Activated T-cell treated with anti-CD3 and anti-CD28 coated beads, Interleukin-2, amount 50 U/mL, for 4 hours (primary cell): ENCODE data around the gene IL7R. TPM values are rescaled to one million over a fixed set of nuclear protein-coding genes. Genes with fewer than 3 reads are reported as not detected.
A peak's percentile ranks its signal among the peaks of the same experiment; 100 is the strongest.
"Not testable (repeated sequence)": the region's sequence is repeated elsewhere in the genome, so short reads cannot be mapped to it uniquely, and the experiment has no call there.

Experiments
- ATAC-seq, 2 donors: fragments of 200-7000 bp; cut with Tn5 transposase; one replicate each; pipeline ENCODE4 v1.10.0; 2021
- DNase-seq: peaks from one replicate; pipeline ENCODE4 v3.0.0-alpha.2; 2020
- H3K27me3 Mint-ChIP-seq: one replicate; pipeline ENCODE4 v1.8.0; 2021; ENCODE audit warnings: low read depth, mixed read lengths
- H3K36me3 Mint-ChIP-seq: one replicate; pipeline ENCODE4 v1.8.0; 2022; ENCODE audit warnings: mixed read lengths; ENCODE audit not compliant: insufficient read depth
- H3K4me1 Mint-ChIP-seq: one replicate; pipeline ENCODE4 v1.8.0; 2021; ENCODE audit warnings: low read depth, mixed read lengths
- H3K4me3 Mint-ChIP-seq: one replicate; pipeline ENCODE4 v1.8.0; 2021; ENCODE audit warnings: mild to moderate bottlenecking, moderate library complexity, mixed read lengths
- H3K9me3 Mint-ChIP-seq: one replicate; pipeline ENCODE4 v1.8.0; 2021; ENCODE audit warnings: mixed read lengths
- total RNA-seq, 3 donors: library from RNA; stranded (reverse); gene quantifications; one replicate each; pipeline ENCODE4 v1.2.1, GENCODE V29; 2021

IL7R gene
- total RNA-seq, 3 donors from 2014 or later, result 53.5 to 65.8 (median 54.7) TPM

DNA sequence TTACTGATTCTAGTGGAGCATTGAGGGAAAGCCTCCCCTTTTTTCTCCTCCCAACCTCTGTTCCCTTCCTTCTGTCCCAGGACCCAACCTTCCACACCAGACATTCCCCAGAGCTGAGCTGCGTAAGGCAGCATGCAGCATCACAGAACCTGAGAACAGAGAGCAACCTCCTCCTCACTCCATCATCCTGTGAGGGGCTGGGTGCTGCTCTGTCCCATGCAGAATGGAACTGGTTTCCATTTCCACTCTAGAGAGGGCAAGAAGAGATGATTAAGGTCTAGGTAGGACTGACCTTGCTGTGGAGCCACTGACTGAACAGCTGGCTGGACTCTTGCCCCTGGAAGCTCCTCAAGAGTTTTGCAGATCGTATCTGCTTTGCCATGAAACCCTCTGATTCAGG lies 30.1 kb upstream of the IL7R start:
- Mint-ChIP-seq H3K4me3 (peak overlapping the region; percentile 69), H3K9me3 (no peaks in the 10 kb centered on the region), H3K4me1 (peaks cover 93% of the 10 kb centered on the region), H3K36me3 (peaks cover 1% of the 10 kb centered on the region), H3K27me3 (no peaks in the 10 kb centered on the region)
- DNase-seq (no peak), ATAC-seq (peak; percentile 42 to 53)

DNA sequence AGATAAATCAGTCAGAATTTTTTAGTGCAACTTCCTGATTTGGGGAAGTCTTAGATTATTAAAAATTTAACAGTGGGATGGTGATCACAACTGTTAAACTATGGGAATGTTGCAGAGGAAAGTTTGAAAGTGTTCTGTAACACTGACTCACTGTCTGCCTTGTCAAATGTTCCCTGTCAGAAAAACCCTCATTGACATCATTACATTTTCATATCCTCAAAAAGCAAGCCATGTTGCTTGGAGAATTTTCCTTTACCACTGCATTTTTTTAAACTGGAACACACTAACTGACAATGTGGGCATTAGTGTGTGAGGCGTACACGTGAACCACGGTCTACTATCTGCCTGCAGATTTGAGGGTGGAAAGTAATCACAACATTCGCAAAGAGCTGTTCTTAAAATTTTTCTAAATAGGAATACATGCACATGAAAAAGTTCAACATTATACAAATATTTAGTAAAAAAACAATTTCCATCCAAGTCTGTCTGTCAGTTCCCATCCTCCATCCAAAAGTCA lies 28.6 kb upstream of the IL7R start:
- Mint-ChIP-seq H3K4me3 (peak overlapping the region; percentile 35), H3K36me3 (peaks cover 1% of the 10 kb centered on the region), H3K27me3 (no peaks in the 10 kb centered on the region), H3K4me1 (peaks cover 91% of the 10 kb centered on the region), H3K9me3 (no peaks in the 10 kb centered on the region)
- ATAC-seq (no peak), DNase-seq (peak; percentile 39)

DNA sequence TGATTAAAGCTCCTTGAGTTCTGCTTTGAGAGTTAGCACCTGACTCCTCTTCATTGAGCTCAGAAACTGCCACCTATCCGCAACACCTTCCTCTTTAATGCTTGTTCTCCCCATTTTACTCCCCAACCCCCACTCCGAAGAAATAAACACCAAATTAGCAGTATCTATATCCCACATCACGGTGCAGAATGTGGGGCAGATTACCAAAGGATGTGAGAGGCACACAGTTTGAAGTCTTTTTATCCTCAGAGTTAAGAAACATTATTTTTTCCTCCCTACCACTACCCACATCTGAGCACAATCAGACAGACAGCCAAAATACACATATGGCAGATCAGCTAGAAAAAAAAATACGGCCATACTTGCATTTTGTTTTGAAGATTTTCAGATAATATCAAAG lies 26.1 kb upstream of the IL7R start:
- peaks cover 3% of the 10 kb centered on the region for H3K36me3 Mint-ChIP-seq
- peak in 1 of 2 donors; percentile 3 for ATAC-seq
- no peaks in the 10 kb centered on the region for H3K27me3 Mint-ChIP-seq
- H3K4me1 Mint-ChIP-seq, result peaks cover 88% of the 10 kb centered on the region
- no peaks in the 10 kb centered on the region for H3K9me3 Mint-ChIP-seq
- H3K4me3 Mint-ChIP-seq, result peak overlapping the region; percentile 6
- DNase-seq, result no peak

DNA sequence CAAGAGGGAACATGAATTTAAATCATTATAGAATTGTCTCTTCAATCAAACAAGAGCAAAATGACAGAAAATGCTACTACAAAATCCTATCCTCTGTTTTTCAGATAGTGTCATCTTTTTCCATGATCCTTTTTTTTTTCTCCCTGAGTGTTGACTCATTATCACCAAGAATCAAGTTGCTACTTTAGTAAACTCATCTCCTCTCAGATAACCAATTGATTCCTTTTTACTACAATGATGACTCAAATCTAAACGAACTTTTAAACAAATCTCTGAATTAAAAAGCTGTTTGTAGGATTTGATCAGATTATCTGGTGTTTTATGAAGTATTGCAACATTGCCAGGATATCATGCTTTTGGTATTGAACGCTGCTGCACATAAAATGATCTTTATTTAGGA lies 23.9 kb upstream of the IL7R start:
- ATAC-seq (peak; percentile 24 to 31), DNase-seq (no peak)
- peaks cover 2% of the 10 kb centered on the region for H3K36me3 Mint-ChIP-seq
- no peaks in the 10 kb centered on the region for H3K9me3 Mint-ChIP-seq
- peak overlapping the region; percentile 31 for H3K4me3 Mint-ChIP-seq
- H3K4me1 Mint-ChIP-seq, result peaks cover 84% of the 10 kb centered on the region
- H3K27me3 Mint-ChIP-seq, result no peaks in the 10 kb centered on the region

DNA sequence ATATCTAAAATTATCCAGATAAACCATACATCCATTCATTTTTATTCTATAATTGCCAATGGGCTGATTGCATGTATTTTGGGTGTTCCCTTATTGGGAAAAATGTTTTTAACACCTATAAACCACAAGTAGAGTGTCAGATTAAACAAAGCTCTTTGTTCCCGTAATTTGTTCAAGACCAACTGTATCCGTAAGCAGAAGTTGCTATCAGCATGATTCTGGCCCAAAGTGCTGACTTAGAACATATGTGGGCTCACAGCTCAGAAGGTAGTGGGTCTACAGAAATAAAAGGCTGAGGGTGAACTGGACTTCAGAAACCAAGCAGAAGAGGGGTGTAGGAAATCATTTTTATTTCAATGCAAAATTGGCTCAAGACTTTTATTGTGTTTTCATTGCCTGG lies 23.5 kb upstream of the IL7R start:
- no peaks in the 10 kb centered on the region for H3K27me3 Mint-ChIP-seq
- ATAC-seq (no peak), DNase-seq (no peak)
- H3K9me3 Mint-ChIP-seq, result peaks cover under 1% of the 10 kb centered on the region
- peaks cover 84% of the 10 kb centered on the region for H3K4me1 Mint-ChIP-seq
- peak overlapping the region; percentile 31 for H3K4me3 Mint-ChIP-seq
- H3K36me3 Mint-ChIP-seq, result peaks cover 3% of the 10 kb centered on the region

DNA sequence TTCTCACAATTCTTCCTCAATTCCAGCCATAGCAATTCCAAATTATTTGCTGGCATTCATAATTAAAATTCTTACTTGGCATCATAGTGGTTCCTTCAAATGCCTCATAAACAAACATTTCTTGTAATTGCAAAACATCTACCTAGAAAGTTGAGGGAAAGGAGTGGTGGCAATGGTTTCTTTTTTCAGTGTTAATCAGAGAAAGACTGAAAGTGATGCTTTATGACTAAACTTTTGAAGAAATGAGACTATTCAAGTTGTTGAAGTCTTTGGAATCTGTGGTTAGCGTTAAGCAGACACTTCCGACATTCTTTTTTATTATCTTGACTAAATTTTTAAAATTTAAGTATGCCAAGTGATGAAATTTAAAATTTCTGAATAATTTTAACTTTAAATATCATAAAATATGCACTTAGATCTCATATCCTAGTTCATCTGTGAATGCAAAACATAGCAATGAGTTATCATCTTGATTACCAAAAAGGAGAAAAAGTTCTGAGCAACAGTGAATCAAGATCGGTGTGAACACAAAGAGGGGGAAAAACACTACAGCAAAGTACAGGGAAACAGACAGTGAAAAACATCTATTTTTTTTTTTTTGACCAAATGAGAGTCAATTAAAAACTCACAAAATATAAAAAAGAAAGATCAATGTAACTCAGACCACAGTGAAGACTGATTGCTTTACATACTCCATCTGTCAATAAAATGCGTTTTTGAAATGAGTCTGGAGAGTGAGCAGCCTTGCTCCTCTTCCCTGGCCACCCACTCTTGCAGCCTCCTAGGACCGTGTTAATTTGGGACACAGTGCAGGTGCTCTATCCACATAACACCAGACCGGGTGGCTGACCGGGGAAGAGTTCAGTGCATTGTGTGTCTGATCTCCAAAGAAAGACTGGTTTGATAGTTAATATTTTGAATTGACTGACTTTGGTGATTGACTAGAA lies 20.6 kb upstream of the IL7R start:
- H3K9me3 Mint-ChIP-seq, result peaks cover 5% of the 10 kb centered on the region
- ATAC-seq (peak; percentile 63 to 68), DNase-seq (no peak)
- H3K4me1 Mint-ChIP-seq, result peaks cover 86% of the 10 kb centered on the region
- H3K27me3 Mint-ChIP-seq, result no peaks in the 10 kb centered on the region
- H3K36me3 Mint-ChIP-seq, result peaks cover 6% of the 10 kb centered on the region
- peak overlapping the region; percentile 70 for H3K4me3 Mint-ChIP-seq

DNA sequence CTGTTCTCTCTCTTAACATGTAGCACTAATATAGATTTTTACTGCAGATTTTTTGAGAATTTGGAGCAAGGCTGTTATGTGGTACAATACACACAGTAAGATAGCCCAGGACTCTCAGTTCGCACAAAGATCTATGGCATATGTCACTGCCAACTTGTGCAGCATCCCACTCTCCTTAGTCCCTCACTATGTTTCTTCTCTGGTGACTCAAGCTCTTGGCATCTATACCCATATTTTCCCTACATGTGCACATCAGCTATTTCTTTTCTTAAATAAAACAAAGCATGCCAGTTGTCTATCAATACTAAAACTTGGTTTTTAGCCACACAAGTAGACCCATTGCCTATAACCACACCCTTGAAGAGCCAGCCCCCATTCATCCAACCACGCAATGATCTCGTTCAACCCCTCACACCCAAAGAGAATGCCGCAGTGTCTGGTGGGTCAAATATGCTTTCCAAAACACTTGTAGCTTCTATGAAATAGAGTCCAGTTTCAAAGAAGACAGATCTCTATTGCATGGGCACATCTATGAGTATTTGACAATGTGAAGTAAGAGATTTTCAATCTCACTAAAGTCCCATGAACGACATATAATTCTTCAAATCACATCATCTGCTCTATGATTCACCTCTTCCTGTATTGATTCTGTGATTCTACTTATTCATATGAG lies 18.2 kb upstream of the IL7R start:
- Mint-ChIP-seq H3K4me1 (peaks cover 71% of the 10 kb centered on the region), H3K4me3 (peak overlapping the region; percentile 48)

DNA sequence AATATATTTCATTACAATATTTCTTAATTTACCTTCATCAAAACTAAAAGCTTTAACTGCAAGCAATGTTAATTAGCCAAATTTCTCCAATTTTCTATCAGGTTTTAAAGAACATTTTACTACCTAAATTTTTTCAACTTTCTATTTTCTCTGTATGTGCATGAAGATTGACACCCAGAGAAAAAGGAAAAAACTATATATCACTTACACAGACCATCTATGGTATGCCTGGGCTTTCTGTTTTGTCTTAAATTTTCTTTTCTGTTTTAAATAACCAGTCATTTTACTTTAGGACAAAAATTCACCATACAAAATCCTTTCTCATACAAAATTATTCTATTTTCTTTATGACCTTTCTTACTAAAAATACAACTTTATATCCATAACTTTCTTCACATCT lies 13.8 kb upstream of the IL7R start:
- H3K36me3 Mint-ChIP-seq, result peaks cover 22% of the 10 kb centered on the region
- ATAC-seq, result no peak
- DNase-seq, result no peak
- no peaks in the 10 kb centered on the region for H3K27me3 Mint-ChIP-seq
- H3K4me1 Mint-ChIP-seq, result peaks cover 36% of the 10 kb centered on the region
- peaks cover 28% of the 10 kb centered on the region for H3K9me3 Mint-ChIP-seq
- H3K4me3 Mint-ChIP-seq, result no peak overlapping the region

More for the DNA sequence above, 18.2 kb upstream of the IL7R start:
- H3K27me3 Mint-ChIP-seq, result no peaks in the 10 kb centered on the region
- peaks cover 10% of the 10 kb centered on the region for H3K9me3 Mint-ChIP-seq
- ATAC-seq (peak; percentile 49), DNase-seq (no peak)
- H3K36me3 Mint-ChIP-seq, result peaks cover 6% of the 10 kb centered on the region

DNA sequence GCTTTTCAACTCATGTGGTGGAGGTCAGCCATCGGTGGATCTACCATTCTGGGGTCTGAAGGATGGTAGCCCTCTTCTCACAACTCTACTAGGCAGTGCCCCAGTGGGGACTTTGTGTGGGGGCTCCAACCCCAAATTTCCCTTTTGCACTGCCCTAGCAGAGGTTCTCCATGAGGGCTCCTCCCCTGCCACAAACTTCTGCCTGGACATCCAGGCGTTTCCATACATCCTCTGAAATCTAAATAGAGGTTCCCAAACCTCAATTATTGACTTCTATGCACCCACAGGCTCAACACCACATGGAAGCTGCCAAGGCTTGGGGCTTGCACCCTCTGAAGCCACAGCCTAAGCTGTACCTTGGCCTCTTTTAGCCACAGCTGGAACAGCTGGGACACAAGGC lies 11.2 kb upstream of the IL7R start:
- Mint-ChIP-seq H3K36me3 (peaks cover 17% of the 10 kb centered on the region), H3K9me3 (peaks cover 23% of the 10 kb centered on the region), H3K4me1 (peaks cover 26% of the 10 kb centered on the region)
- not testable (repeated sequence) for H3K27me3 Mint-ChIP-seq, DNase-seq, ATAC-seq, H3K4me3 Mint-ChIP-seq

DNA sequence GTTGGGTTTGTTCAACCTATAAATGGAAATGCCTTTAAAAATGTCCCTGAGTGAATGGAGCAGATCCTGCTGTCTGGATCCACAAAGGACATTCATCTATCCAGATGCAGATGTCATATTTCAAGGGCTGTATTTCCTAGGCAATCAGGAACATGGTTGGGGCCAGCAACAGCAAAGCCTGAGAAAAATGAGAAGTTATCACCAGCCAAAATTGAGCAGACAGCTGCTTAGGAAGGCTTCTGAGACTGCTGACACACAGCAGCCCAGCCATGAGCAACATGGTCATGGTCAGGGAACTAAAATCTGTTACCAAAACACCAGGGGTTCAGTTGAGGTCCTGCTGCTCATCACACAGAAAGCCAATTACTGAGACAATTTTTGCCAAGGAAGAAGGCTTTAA lies 9.2 kb upstream of the IL7R start:
- Mint-ChIP-seq H3K4me1 (peaks cover 37% of the 10 kb centered on the region), H3K27me3 (no peaks in the 10 kb centered on the region), H3K9me3 (peaks cover 23% of the 10 kb centered on the region), H3K36me3 (peaks cover 17% of the 10 kb centered on the region), H3K4me3 (no peak overlapping the region)
- DNase-seq (no peak), ATAC-seq (no peak)

DNA sequence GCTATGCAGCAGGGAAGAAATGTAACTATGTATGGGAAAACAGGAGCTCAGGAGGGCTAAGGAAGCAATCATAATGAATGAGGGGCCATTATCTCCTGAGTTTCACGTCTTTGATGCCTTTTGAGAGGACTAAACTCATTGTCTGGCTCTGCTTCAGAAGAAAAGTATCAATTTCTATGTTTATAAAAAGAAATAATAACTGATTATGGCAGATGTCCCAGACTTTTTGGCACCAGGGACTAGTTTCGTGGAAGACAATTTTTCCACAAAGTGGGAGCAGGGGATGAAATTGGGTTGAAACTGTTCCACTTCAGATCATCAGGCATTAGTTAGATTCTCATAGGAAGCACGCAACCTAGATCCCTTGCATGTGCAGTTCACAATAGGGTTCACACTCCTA lies 8.7 kb upstream of the IL7R start:
- H3K36me3 Mint-ChIP-seq, result peaks cover 17% of the 10 kb centered on the region

DNA sequence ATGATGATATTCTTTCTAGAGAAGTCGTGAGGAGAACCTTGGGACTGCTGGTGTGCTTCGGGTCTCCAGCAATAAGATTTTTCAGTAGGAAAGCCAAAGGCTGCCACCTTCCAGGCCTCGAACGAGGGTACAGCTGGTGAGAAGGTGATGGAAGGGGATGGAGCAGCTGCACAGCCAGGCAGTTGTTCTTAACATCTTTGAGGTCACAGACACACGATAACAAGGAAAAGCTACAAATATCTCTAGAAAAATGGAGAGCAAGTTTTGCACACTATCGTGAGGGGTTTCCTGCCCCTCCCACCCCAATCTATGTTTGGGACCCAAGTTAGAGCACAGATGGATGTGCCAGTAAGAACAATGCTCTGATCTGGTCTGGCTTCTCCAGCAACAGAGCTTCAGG lies 6.8 kb upstream of the IL7R start:
- ATAC-seq (no peak), DNase-seq (no peak)

More for the DNA sequence above, 8.7 kb upstream of the IL7R start:
- H3K9me3 Mint-ChIP-seq, result peaks cover 22% of the 10 kb centered on the region
- no peaks in the 10 kb centered on the region for H3K27me3 Mint-ChIP-seq
- ATAC-seq, result no peak
- no peak for DNase-seq
- H3K4me1 Mint-ChIP-seq, result peaks cover 41% of the 10 kb centered on the region
- H3K4me3 Mint-ChIP-seq, result no peak overlapping the region

DNA sequence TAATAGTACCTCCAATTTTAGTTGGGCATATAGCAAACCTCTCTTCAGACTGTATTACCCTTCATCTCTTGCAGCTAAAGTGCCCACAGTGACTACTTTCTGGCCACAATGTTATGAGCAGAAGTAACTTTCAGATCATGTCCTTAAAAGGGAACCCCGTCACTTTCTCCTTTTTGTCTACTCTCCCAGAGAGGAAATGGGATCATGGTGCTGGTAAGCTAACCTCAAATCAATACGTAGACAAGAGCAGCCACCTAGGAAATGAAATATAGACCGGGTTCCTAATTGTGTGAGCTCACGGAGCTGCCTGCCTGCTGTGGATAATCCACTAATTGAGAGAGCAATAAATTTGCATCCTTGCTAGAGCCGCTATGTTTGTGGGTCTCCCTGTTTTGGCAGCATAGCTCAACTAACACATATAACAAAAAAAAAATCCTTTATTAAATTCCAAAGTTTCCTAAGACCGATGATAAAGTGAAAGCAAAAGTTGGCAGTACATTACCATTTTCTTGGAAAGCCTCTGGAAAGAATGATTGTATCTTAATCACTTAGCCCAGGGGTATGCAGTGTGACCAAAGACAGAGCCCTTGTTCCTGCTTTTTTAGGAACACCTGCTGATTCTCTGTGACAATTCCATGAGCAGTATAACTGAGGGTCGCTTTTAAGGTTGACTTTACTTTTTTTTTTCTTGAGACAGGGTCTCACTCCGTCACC lies 5.6 kb upstream of the IL7R start:
- H3K4me1 Mint-ChIP-seq, result peaks cover 65% of the 10 kb centered on the region
- DNase-seq (no peak), ATAC-seq (no peak)
- no peaks in the 10 kb centered on the region for H3K27me3 Mint-ChIP-seq
- H3K4me3 Mint-ChIP-seq, result peak overlapping the region; percentile 14
- H3K36me3 Mint-ChIP-seq, result peaks cover 8% of the 10 kb centered on the region
- peaks cover 8% of the 10 kb centered on the region for H3K9me3 Mint-ChIP-seq

More for the DNA sequence above, 6.8 kb upstream of the IL7R start:
- Mint-ChIP-seq H3K4me3 (no peak overlapping the region), H3K27me3 (no peaks in the 10 kb centered on the region), H3K9me3 (peaks cover 11% of the 10 kb centered on the region), H3K4me1 (peaks cover 53% of the 10 kb centered on the region), H3K36me3 (peaks cover 14% of the 10 kb centered on the region)
